ENCODE measurements around the gene PRXL2A.

DNA sequence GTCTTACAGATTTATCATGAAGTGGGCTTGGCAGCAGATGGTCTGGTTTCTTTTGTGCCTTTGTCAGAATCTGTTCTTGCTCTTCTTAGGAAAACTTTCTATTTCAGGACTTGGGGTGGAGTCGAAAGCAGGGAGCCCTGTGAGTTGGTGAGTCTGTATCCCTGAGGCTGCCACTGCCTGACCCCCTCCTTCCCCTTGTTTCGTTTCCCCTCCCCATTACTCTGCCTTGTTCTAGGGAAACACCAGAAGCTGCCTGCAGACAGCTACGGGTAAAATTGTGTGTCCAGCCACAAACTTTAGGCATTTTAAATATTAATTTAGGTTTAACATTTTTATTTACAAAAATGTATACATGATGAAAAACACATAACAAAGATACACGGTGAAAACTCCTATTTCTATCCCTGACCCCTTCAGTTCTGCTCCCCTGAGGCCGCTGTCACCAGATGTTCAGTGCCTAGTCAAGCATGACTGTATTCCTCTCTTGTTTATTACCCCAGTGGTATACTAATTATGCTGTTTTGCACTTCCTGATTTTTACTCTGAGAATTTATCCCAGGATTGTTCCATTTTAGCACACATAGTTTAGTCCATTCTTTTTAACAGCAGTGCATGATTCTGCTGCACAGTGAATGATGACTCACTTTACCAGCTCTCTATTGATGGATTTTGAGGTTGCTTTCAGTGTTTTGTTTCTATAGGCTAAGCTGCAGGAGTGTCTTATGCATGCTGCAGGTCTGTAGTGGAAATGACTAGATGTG lies 54.8 kb downstream of the PRXL2A start:
- TF ChIP-seq POLR2A (IDR thresholded peaks at IDR 0.05): no peak
- TF ChIP-seq, protein P1, sequence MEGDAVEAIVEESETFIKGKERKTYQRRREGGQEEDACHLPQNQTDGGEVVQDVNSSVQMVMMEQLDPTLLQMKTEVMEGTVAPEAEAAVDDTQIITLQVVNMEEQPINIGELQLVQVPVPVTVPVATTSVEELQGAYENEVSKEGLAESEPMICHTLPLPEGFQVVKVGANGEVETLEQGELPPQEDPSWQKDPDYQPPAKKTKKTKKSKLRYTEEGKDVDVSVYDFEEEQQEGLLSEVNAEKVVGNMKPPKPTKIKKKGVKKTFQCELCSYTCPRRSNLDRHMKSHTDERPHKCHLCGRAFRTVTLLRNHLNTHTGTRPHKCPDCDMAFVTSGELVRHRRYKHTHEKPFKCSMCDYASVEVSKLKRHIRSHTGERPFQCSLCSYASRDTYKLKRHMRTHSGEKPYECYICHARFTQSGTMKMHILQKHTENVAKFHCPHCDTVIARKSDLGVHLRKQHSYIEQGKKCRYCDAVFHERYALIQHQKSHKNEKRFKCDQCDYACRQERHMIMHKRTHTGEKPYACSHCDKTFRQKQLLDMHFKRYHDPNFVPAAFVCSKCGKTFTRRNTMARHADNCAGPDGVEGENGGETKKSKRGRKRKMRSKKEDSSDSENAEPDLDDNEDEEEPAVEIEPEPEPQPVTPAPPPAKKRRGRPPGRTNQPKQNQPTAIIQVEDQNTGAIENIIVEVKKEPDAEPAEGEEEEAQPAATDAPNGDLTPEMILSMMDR (IDR thresholded peaks at IDR 0.05): no peak
